GM12875 (cell line): Measurements from ENCODE around the gene TTC39A.

ENCODE experiments used
- H3K4me3 ChIP-seq: one replicate; pipeline ENCODE4 v1.5.1; 2011; ENCODE audit warnings: low read depth, low read length, control low read depth
- TF ChIP-seq, protein P1 (sequence below): IDR thresholded peaks from 2 replicates; pipeline ENCODE4 v1.5.1; 2011; ENCODE audit warnings: low read depth, mild to moderate bottlenecking, control low read depth, inconsistent platforms, low read length, moderate library complexity, borderline replicate concordance; ENCODE audit not compliant: insufficient read depth

The TTC39A gene

GRCh38 chr1:51346086-51346942 is 16.0 kb upstream of the TTC39A start:
- TF ChIP-seq, protein P1, sequence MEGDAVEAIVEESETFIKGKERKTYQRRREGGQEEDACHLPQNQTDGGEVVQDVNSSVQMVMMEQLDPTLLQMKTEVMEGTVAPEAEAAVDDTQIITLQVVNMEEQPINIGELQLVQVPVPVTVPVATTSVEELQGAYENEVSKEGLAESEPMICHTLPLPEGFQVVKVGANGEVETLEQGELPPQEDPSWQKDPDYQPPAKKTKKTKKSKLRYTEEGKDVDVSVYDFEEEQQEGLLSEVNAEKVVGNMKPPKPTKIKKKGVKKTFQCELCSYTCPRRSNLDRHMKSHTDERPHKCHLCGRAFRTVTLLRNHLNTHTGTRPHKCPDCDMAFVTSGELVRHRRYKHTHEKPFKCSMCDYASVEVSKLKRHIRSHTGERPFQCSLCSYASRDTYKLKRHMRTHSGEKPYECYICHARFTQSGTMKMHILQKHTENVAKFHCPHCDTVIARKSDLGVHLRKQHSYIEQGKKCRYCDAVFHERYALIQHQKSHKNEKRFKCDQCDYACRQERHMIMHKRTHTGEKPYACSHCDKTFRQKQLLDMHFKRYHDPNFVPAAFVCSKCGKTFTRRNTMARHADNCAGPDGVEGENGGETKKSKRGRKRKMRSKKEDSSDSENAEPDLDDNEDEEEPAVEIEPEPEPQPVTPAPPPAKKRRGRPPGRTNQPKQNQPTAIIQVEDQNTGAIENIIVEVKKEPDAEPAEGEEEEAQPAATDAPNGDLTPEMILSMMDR: no peak
- no peak overlapping the region for H3K4me3 ChIP-seq

DNA sequence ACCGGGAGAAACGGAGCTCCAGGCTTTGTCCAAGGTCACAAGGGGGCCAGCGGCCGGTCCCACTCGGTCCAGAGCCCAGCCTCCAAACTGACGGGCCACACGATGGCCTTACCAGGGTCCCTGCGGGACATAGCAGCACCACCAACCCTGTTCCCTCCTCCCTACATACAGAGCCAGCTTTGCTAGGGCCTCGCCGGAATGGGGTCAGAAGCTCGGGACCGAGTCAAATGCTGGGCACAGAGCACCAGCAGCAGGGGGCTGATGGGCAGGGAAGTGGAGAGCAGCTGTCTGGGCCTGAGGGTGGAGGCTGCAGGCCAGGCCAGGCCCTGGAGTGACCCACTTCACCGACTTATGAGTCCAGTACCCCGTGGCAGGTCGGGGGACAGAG is 14.9 kb upstream of the TTC39A start:
- TF ChIP-seq, protein P1: no peak
- no peak overlapping the region for H3K4me3 ChIP-seq

DNA sequence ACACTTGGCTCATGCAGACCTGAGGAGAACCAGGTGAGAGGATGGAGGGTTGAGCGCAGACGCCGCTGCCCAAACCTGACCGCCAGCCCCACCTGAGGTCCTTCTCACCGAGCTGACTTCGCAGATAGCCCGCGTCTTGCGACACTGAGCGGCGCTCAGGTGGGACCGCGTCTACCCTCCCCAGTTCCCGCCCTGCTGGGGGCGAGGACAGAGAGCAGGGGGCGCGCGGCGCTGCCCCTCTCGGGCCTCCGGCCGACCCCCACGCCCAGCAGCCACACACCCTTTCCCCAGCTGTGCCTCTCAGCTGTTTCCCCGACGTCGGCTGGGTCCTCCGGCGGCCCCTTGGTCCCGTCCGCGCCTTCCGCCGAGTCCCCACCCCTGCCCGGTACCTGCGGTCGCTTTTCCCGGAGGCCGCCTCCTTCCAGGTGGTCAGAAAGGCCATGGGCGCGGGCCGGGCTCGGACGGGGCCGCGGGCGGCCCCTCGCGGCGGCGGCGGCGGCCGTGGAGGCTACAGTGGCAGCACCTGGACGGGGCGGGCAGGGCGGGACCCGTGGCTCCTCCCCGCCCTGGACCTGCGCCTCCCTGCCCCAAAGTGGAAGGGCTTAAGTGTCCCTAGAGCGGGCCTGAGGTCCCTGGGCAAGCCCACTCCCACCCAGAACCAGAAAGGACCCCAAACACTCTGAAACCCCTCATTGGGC is 14.4 kb upstream of the TTC39A start:
- TF ChIP-seq, protein P1: no peak
- H3K4me3 ChIP-seq: no peak overlapping the region

DNA sequence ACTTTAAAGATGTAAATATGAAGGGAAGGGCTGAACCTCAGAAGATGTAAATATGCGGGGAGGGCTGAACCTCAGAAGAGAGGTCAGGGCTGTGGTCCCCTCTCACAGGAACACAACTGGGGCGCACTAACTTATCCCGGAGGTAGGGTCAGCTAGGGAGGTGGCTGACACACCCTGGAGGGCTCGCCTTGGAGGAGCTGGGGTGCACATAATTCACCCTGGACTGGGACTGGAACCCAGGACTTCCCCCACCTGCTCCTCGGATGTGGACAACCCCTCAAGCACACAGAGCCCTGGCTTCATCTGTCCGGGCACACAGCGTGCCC is 13.9 kb upstream of the TTC39A start:
- TF ChIP-seq, protein P1: no peak
- H3K4me3 ChIP-seq: no peak overlapping the region

DNA sequence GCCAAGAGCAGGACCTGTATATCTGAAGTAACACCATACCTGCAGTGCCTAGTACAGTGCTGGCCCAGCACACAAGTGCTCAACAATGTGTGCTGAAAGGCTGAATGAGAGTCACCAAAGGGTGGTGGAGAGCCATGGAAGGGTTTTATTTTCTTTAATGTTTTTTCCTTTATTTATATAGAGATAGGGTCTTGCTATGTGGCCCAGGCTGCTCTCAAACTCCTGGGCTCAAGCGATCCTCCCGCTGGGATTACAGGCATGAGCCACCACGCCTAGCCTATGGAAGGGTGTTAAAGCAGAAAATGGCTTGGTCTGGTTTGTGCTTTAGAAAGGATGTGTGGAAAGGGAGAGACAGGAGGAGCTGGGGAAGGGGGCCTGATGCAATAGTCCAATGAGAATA is 13.3 kb upstream of the TTC39A start:
- TF ChIP-seq, protein P1: no peak
- no peak overlapping the region for H3K4me3 ChIP-seq

- H3K4me3 ChIP-seq: no peak overlapping the region
- TF ChIP-seq, protein P1: no peak
These were observed 12.3 kb upstream of the TTC39A start for GRCh38 chr1:51342591-51343206.
